WTC11 (cell line): ENCODE results near the gene ZNF668. TPM values are rescaled to one million over a fixed set of nuclear protein-coding genes. Genes with fewer than 3 reads are reported as not detected.

Experiments used
- ATAC-seq: fragments of 200-7000 bp; cut with Tn5 transposase; 2 replicates; pipeline ENCODE4 v1.10.0; 2021; ENCODE audit warnings: mild to moderate bottlenecking, moderate library complexity
- CTCF ChIA-PET: fragments of 300-600 bp; sonication (Branson Sonifier 250); formaldehyde crosslinking; loops from one replicate; lab custom pipeline; 2021; ENCODE audit warnings: antibody characterized with exemption; lab: Charles Lee
- POLR2A ChIA-PET: fragments of 350-600 bp; sonication (Branson Sonifier 250); formaldehyde crosslinking; loops from one replicate; lab custom pipeline; 2021; ENCODE audit warnings: antibody characterized with exemption; lab: Charles Lee
- DNase-seq: peaks from one replicate; pipeline ENCODE4 v3.0.0; 2021; ENCODE audit warnings: low spot score
- H3K27ac Mint-ChIP-seq: 2 replicates; pipeline ENCODE4 v1.8.0; 2021; ENCODE audit warnings: mixed read lengths
- H3K27me3 Mint-ChIP-seq: 2 replicates; pipeline ENCODE4 v1.8.0; 2021; ENCODE audit warnings: low read depth, mild to moderate bottlenecking, moderate library complexity, mixed read lengths
- H3K36me3 Mint-ChIP-seq: 2 replicates; pipeline ENCODE4 v1.8.0; 2021; ENCODE audit warnings: mixed read lengths
- H3K4me1 Mint-ChIP-seq: 2 replicates; pipeline ENCODE4 v1.8.0; 2022; ENCODE audit warnings: mixed read lengths
- H3K4me3 Mint-ChIP-seq: 2 replicates; pipeline ENCODE4 v1.8.0; 2021; ENCODE audit warnings: mild to moderate bottlenecking, moderate library complexity, mixed read lengths
- H3K9me3 Mint-ChIP-seq: 2 replicates; pipeline ENCODE4 v1.8.0; 2021; ENCODE audit warnings: mixed read lengths
- ATF6 ChIP-seq: sonication (generic); formaldehyde crosslinking; IDR thresholded peaks from 2 replicates; pipeline ENCODE4 v1.8.1; 2023; ENCODE audit warnings: mild to moderate bottlenecking, missing genetic modification reagents
- CBFB ChIP-seq: sonication (generic); formaldehyde crosslinking; IDR thresholded peaks from 2 replicates; pipeline ENCODE4 v1.8.1; 2022; ENCODE audit warnings: mild to moderate bottlenecking, low read depth, missing genetic modification reagents
- CDX4 ChIP-seq: fragments of 250-450 bp; sonication (Bioruptor Pico); IDR thresholded peaks from 2 replicates; pipeline ENCODE4 v1.9.0; 2021; ENCODE audit warnings: moderate library complexity, mild to moderate bottlenecking, inconsistent platforms, borderline replicate concordance
- CREM ChIP-seq: sonication (generic); formaldehyde crosslinking; IDR thresholded peaks from 2 replicates; pipeline ENCODE4 v1.8.1; 2022; ENCODE audit warnings: mild to moderate bottlenecking, missing genetic modification reagents, moderate library complexity
- IRF1 ChIP-seq: sonication (generic); formaldehyde crosslinking; IDR thresholded peaks from 2 replicates; pipeline ENCODE4 v1.8.0; 2023; ENCODE audit warnings: missing genetic modification reagents
- IRF2 ChIP-seq: sonication (generic); formaldehyde crosslinking; IDR thresholded peaks from 2 replicates; pipeline ENCODE4 v1.8.0; 2022; ENCODE audit warnings: low read depth, missing genetic modification reagents, borderline replicate concordance
- MLX ChIP-seq: sonication (generic); formaldehyde crosslinking; IDR thresholded peaks from 2 replicates; pipeline ENCODE4 v1.8.1; 2023; ENCODE audit warnings: mild to moderate bottlenecking, missing genetic modification reagents, moderate library complexity
- MXD4 ChIP-seq: fragments of 250-450 bp; sonication (Bioruptor Pico); IDR thresholded peaks from 2 replicates; pipeline ENCODE4 v1.8.0; 2021; ENCODE audit warnings: mild to moderate bottlenecking, moderate library complexity, borderline replicate concordance
- NFYB ChIP-seq: sonication (generic); formaldehyde crosslinking; conservative IDR thresholded peaks from 2 replicates; pipeline ENCODE4 v1.8.0; 2022; ENCODE audit warnings: low read depth, missing genetic modification reagents
- RORB ChIP-seq: fragments of 250-450 bp; sonication (Bioruptor Pico); IDR thresholded peaks from 2 replicates; pipeline ENCODE4 v1.9.0; 2021; ENCODE audit warnings: mild to moderate bottlenecking
- TEAD4 ChIP-seq: sonication (generic); formaldehyde crosslinking; IDR thresholded peaks from 2 replicates; pipeline ENCODE4 v1.8.0; 2022; ENCODE audit warnings: mild to moderate bottlenecking, missing genetic modification reagents
- USF1 ChIP-seq: sonication (generic); formaldehyde crosslinking; IDR thresholded peaks from 2 replicates; pipeline ENCODE4 v1.8.0; 2022; ENCODE audit warnings: mild to moderate bottlenecking, missing genetic modification reagents
- ZBTB21 ChIP-seq: sonication (generic); formaldehyde crosslinking; IDR thresholded peaks from 2 replicates; pipeline ENCODE4 v1.8.1; 2023; ENCODE audit warnings: mild to moderate bottlenecking, missing genetic modification reagents, borderline replicate concordance
- ZMAT4 ChIP-seq: fragments of 250-450 bp; sonication (Bioruptor Pico); IDR thresholded peaks from 2 replicates; pipeline ENCODE4 v1.9.0; 2021; ENCODE audit warnings: mild to moderate bottlenecking
- ZNF263 ChIP-seq: sonication (generic); formaldehyde crosslinking; IDR thresholded peaks from 2 replicates; pipeline ENCODE4 v1.8.1; 2022; ENCODE audit warnings: low read depth, mild to moderate bottlenecking, moderate library complexity, missing genetic modification reagents
- ZNF317 ChIP-seq: sonication (generic); formaldehyde crosslinking; IDR thresholded peaks from 2 replicates; pipeline ENCODE4 v1.8.1; 2023; ENCODE audit warnings: low read depth, mild to moderate bottlenecking, moderate library complexity, missing genetic modification reagents, borderline replicate concordance
- ZNF532 ChIP-seq: fragments of 250-450 bp; sonication (Bioruptor Pico); IDR thresholded peaks from 2 replicates; pipeline ENCODE4 v1.9.0; 2021; ENCODE audit warnings: mild to moderate bottlenecking, borderline replicate concordance
- ZSCAN18 ChIP-seq: fragments of 250-450 bp; sonication (Bioruptor Pico); IDR thresholded peaks from 2 replicates; pipeline ENCODE4 v2.1.2; 2022; ENCODE audit warnings: mild to moderate bottlenecking, moderate library complexity
- total RNA-seq: library from RNA; stranded (reverse); gene quantifications from 3 replicates; pipeline ENCODE4 v1.2.3, GENCODE V29; 2021

The ZNF668 gene
- total RNA-seq, 1 experiment from 2014 or later: 17.3 TPM

GRCh38 chr16:31099860-31100638 is 26.0 kb upstream of the ZNF668 start:
- ChIA-PET POLR2A (no interaction called here), CTCF (interaction anchor here (1.6 to 3.3 kb wide), 2 partner anchors 42 to 115 kb away, joined by 8 to 11 read pairs; partner anchors contain the start of gene HSD3B7)
- DNase-seq (no peak), ATAC-seq (no peak)
- Mint-ChIP-seq H3K27me3 (peaks cover 11% of the 10 kb centered on the region), H3K4me1 (peaks cover 5% of the 10 kb centered on the region), H3K27ac (no peak overlapping the region), H3K4me3 (no peak overlapping the region), H3K9me3 (0 out of 2 replicates have a peak, but pooled peaks cover 4% of the 10 kb centered on the region), H3K36me3 (no peaks in the 10 kb centered on the region)
- TF ChIP-seq CREM (CRISPR knock-in tag): no peak
- TF ChIP-seq MXD4 (CRISPR knock-in tag): no peak
- no peak for TF ChIP-seq USF1 (CRISPR knock-in tag)
- no peak for TF ChIP-seq ZSCAN18 (CRISPR knock-in tag)
- no peak for TF ChIP-seq CBFB (CRISPR knock-in tag)
- no peak for TF ChIP-seq RORB
- no peak for TF ChIP-seq IRF2 (CRISPR knock-in tag)
- no peak for TF ChIP-seq IRF1
- no peak for TF ChIP-seq ZBTB21 (CRISPR knock-in tag)
- no peak for TF ChIP-seq ZNF317 (CRISPR knock-in tag)
- no peak for TF ChIP-seq ATF6 (CRISPR knock-in tag)

- peaks cover 14% of the 10 kb centered on the region for H3K4me1 Mint-ChIP-seq
- CTCF ChIA-PET: interaction anchor here (0.6 to 3.2 kb wide), 6 partner anchors 13 to 147 kb away, joined by 3 to 24 read pairs (median 4); partner anchors contain the start of genes HSD3B7, ZNF646 and ZNF668
- TF ChIP-seq ZNF532: no peak
- TF ChIP-seq ZMAT4 (CRISPR knock-in tag): no peak
- TF ChIP-seq TEAD4 (CRISPR knock-in tag): no peak
- TF ChIP-seq ATF6 (CRISPR knock-in tag): no peak
- peak; percentile 58; the same call in 1 of the 2 replicates for TF ChIP-seq NFYB (CRISPR knock-in tag)
- TF ChIP-seq MLX (CRISPR knock-in tag): no peak
- TF ChIP-seq CDX4: no peak
- no peak for TF ChIP-seq ZNF263 (CRISPR knock-in tag)
Observed at GRCh38 chr16:31094424-31095120, 20.5 kb upstream of the ZNF668 start, which contains the start of gene VKORC1. Gene VKORC1, minus strand, starts transcription at chr16:31094797. Its CDS starts 68 bp downstream, at chr16:31094729.

More at GRCh38 chr16:31094424-31095120, 20.5 kb upstream of the ZNF668 start, which contains the start of gene VKORC1:
- H3K36me3 Mint-ChIP-seq: peaks cover 12% of the 10 kb centered on the region
- H3K9me3 Mint-ChIP-seq: 0 out of 2 replicates have a peak, but pooled peaks cover 4% of the 10 kb centered on the region
- H3K27me3 Mint-ChIP-seq: peaks cover 2% of the 10 kb centered on the region; the same call in 1 of the 2 replicates
- peak within 1 kb of the TSS; percentile 87 for H3K4me3 Mint-ChIP-seq
- POLR2A ChIA-PET: interaction anchor here (0.8 kb wide), 1 partner anchor 21 kb away, joined by 3 read pairs; the partner anchor contains the start of genes ZNF646 and ZNF668
- DNase-seq (peak; percentile 95), ATAC-seq (peak; percentile 94)
- peak within 1 kb of the TSS; percentile 84 for H3K27ac Mint-ChIP-seq
